Erythroblast (primary cell): ENCODE data around the gene GALNT18.

Source experiments
- DNase-seq, 2 experiments: peaks; one replicate each; lab custom pipeline; 2025; lab: John Stamatoyannopoulos, UW
- GATA1 ChIP-seq: IDR thresholded peaks from 2 replicates; pipeline ENCODE4 v1.6.1; 2011; ENCODE audit warnings: low read depth, mild to moderate bottlenecking, control low read depth, low read length, moderate library complexity
- POLR2A ChIP-seq: IDR thresholded peaks from 2 replicates; pipeline ENCODE4 v1.6.1; 2011; ENCODE audit warnings: mild to moderate bottlenecking, low read length

The GALNT18 gene

DNA sequence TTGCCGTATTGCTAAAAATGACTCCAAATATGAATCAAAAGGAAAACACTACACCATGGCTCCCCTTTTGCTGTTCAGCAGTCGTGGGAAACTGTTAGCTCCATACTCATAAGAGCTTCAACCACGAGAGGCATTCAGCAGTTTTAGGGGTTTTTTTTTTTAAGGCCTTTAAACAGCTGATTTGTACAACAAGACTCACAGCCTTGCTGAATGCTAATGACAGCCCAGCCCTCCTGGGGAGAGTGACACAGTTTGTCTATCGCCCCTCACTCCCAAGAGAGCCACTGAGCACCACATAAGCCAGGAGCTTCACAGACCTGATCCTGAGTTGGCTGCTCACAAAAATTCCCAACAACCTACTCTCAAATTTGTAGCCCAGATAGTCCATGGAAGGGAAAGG, 32.4 kb downstream of the GALNT18 start:
- DNase-seq: no peak
- TF ChIP-seq GATA1: no peak
- TF ChIP-seq POLR2A: no peak

DNA sequence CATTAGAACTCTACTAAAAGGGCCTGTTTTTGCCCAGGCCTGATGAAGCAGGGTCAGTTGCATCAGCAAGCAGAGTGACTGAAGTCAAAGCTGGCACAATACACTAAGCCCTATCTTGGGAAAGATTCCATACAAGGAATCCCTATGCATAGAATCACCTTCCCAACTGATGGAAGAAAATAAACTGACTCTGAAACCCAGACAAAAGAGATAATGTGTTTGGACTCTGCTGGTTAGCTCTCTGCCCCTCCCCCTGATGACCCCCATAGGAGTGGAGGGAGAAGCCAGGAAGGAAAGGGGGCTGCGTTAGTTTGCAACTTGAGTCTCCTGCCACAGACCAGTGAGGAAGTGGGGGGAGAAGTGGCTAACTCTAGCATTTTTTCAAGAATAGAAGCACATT, 32.9 kb downstream of the GALNT18 start:
- no peak for TF ChIP-seq POLR2A
- TF ChIP-seq GATA1: no peak
- DNase-seq: no peak

DNA sequence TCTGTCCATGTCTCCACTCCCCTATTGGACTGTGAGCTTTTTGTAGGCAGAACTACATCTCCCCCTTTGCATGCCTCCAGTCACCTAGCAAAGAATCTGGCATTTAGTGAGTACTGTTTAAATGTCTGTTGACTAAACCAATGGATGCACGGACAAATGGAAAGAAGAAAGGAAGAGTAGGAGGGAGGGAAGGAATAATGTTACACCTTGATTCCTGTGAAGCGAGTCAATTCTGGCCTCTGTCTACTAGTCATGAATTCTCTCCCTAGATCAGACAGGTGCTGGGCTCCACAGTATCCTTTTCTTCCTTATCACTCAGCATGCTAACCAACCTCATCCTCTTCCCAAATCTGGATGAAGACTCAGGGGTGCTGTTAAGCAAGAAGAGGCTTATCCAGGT, 33.6 kb downstream of the GALNT18 start:
- TF ChIP-seq POLR2A (no peak), GATA1 (no peak)
- no peak for DNase-seq

DNA sequence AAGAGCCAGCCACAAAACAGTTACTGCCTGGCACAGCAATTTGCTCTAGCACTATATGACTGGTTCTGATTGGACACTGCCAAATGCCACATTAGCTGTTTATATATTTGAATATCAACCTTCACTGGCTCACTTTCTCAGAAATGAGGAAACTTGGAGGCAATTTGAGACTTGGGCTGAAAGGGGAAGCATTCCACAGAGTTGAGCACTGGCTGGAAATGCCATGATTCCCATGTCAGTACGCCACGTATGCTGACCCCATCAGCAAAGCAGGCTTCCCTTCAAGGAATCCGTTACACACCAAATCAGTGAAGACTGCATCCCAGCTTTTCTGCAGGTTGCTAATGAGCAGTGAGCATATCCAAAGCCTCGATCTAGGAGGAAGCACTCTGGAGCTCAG, 34.7 kb downstream of the GALNT18 start:
- TF ChIP-seq POLR2A: no peak
- TF ChIP-seq GATA1: no peak
- no peak for DNase-seq

DNA sequence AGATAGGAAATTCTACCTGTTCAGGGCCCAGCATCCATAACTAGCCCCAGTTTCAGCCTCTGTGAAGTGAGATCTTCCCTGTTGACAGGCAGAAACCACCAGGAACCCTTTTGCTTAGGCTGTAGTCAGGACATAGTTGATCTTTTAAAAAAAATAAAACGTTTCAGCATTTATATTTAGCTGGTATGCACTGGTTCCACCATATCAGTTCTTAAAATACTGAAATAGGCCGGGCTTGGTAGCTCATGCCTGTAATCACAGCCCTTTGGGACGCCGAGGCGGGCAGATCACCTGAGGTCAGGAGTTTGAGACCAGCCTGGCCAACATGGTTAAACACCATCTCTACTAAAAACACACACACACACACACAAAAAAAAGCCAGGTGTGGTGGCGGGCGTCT, 35.3 kb downstream of the GALNT18 start:
- DNase-seq: no peak
- TF ChIP-seq GATA1 (no peak), POLR2A (no peak)

DNA sequence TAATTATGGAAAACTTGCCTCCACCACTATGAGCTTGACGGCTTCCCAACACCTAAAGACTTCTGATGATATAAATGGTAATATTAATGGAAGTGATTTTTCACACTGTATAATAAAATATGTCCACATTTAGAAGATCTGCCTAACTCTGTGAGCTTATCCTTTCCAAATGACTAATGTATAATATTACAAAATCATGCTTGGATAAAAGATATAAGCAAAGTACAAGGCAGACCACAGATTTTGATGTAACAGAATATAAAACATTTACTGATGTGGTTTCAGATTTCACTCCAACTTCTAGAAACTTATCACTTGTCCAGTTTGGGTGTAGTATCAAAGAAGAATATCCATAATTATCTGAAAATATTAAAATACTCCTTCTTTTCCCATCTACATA, 36.9 kb downstream of the GALNT18 start:
- DNase-seq: no peak
- TF ChIP-seq POLR2A (no peak), GATA1 (no peak)

DNA sequence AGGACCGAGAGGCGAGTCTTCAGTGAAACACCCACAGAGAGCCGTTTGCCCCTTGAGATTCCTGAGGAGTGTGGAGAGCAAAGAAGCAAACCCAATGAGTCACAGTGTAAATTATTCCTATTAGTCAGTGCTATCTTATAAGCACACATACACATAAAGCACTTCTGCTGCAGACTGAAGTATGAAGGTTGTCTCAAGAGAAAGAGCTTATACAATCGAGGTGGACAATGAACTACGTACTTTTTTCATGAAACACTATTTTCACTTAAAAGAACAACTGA, 37.3 kb downstream of the GALNT18 start:
- no peak for DNase-seq
- no peak for TF ChIP-seq POLR2A
- TF ChIP-seq GATA1: no peak

DNA sequence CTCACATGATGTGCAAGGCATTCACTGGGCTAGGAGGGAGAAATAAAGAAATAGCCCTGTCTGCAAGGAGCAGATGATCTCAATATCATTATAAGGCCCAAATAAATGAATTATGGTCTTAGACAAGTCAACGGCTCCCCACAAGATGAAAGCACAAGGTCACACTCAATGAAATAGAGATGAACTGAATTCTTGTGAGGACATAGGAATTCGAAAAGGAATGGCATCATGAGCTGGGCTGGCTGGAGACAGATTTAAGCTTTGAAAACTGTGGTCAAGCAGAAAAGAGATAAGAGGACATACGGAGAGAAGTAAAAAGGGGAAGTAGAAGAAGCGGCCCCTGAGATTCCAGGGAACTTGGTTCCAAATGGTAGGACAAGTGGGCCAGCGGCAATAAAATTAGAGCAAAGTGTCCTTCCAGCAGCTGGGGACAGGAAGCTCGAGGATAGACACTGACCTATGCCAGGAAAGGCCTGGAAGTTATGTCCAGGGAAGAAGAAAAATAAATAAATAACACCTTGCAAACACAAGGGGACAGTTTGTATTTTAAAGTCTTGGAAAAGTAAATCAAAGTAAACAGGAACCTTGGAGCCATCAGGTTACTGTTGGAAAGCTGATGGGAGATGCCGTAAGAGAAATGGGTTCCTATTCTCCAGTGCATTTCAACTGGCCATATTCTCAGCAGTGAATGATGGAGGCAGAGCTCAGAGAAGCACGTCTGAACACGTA, 37.8 kb downstream of the GALNT18 start:
- no peak for TF ChIP-seq GATA1
- no peak for DNase-seq

DNA sequence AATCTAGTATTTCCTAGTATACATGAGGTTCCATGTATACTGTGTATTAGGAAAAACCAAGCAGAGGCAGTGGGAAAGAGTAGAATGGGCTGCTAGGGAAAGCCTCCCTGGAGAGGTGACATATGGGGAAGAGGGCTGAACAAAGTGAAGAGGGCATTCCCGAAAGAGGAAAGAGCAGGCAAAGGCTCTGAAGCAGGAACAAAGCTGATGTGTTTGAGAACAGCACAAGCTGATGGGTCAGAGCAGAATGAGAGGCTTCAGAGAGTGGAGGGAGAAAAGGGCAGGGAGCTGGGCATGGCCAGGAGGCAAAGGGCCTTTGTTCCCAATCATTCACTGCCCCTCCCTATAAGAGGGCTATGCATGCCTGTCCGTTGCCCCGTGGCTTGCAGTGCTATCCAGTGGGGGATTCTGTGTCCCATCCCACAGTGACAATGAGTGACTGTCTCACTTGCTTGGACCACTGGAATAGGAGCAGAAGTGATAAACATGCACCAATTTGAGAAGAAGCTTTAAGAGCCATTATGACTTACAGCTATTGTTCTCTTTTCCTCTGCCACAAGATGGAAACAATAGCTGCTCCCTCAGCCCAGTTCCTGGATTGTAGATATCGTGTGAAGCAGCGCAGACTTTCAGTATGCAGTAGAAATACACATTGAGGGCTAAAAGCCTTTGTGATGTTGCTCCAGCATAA, 39.6 kb downstream of the GALNT18 start:
- TF ChIP-seq POLR2A: no peak
- no peak for TF ChIP-seq GATA1
- DNase-seq: no peak

DNA sequence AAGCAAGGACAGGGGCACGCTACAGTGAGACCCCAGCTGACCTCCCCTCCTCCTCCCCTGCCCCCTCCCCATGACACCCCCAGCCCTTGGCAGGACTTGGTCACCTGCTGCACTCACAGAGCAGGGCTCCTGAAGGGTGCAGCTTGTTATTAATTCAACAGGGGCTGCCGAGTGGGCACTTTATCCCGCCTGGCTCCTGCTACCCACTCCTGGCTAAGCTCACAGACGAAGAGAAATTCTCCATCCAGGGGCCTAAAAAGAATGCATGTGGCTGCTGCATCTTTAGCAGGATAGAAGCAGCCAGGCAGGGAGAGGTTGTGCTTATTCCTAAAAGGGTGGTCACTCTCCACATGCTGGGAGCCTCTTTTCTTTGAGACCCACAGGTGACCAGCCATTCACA, 40.3 kb downstream of the GALNT18 start:
- DNase-seq: no peak
- no peak for TF ChIP-seq POLR2A
- no peak for TF ChIP-seq GATA1

DNA sequence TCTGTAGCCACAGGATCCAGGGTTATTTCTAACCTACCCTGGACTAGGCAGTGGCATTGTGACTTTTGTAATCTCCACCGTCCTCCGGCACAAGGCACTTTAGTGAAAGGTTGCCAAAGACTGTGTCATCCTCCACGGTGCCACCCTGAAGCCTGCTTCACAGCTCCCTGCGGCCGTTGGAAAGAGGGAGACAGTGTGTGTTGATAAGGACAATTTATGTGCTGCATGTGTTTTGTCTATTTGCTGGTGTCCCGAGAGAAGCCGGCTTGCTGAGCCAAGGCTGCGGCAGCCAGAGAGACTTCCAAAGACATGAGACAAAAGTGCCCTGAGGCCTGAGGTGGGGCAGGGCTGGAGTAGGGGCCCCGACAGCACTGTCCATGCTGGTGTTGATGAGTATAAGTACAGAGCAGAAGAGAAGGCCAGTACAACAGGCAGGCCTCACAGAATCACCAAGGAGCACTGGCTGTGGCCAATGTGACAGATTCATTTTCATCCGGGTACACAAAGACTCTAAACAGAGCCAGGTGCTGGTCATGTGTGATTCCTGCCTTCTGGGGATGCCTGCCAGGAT, 40.9 kb downstream of the GALNT18 start:
- DNase-seq: no peak
- TF ChIP-seq POLR2A (no peak), GATA1 (no peak)

DNA sequence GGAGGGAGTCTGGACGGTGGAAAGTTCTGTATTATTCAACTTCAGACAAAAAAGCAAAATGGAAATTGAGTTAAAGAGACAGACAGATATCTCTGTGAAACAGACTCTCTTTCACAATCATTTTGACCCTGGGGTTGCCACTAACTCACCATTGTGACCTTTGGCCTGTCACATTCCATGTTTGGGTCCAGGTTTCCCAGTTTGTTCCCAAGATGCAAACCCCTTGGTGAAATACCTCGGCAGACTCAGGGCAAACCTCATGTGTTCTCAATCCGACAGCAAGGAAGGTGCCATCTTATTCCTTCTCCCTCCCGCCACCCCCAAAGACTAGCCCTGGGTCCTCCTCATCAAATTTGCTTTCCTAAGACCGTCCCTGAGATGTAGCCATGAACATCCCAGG, 41.8 kb downstream of the GALNT18 start:
- DNase-seq: no peak
- TF ChIP-seq POLR2A (no peak), GATA1 (no peak)

DNA sequence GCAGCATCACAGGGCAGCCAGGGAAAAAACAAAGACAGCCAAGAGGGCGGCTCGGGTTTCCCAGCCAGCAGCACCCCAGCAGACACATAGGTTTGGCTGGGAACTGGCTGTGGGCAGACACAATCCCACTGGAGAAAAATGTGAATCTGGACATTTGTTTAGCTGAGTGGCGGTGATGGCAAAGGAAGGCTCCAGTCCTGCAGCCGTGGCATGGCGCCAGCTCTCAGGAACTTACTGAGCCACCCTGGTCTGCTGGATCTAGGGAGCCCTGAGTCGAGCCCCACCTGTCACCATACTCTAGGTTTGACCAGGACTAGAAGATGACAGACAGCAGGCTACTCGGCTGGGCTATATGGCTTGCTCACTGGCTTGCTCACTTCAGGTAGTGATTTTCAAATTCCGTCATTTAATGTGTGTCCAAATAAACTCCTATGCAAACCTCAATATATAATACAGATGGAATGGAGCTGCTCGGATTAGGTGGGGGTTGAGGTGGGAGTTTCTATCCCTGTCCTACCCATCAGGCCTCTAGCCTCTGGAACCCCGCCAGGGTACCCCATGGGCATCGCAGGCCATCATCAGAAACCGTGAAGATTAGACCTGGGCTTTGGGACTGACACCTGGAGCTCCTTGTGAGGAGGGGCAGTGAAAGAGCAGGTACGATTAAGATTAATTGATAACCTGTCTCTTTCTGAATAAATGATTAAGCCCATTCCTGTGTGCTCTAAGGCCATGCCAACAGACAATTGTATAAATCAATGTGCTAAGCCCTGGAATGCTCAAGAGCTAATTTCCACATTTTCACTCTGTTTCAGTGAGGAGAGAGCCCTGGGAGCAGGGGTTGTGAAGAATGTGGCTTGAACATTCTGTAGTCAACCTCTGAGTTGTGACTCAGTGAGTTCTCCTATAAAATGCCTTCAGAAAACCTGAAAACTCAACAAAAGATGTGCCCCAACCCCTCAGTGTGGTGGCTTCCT, 42.5 kb downstream of the GALNT18 start:
- TF ChIP-seq POLR2A: no peak
- TF ChIP-seq GATA1: no peak
- no peak for DNase-seq
